ENCODE measurements around the gene HTATIP2.
"Not testable (repeated sequence)": the region's sequence is repeated elsewhere in the genome, so short reads cannot be mapped to it uniquely, and the experiment has no call there.

HTATIP2 gene

GRCh38 chr11:20363500-20364340 is at the start of gene HTATIP2:
Gene HTATIP2 (plus strand): TSS chr11:20363714. CDS start chr11:20364238, 524 bp downstream.
- peak; percentile 56 for DNase-seq (ENCODE audit: low read depth)

DNA sequence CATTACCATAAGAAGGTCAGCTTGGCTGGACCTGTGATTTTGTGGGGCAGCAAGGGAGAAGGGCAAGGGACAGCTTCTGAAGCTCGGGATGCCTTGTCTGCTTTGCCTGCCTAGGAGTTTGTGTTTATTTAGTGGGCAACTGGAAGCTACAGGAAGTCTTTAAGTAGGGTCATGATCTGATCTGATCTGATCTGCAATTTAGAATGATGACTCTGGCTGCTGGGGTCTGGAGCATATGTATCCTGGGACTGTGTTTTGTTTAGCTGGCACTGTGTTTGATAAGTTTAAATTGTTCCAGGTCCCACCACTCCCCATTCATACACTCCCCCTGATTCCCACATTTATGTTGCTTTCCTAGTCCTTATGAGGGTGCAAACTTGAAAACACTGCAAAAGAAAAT is 47.7 kb upstream of the HTATIP2 start:
- DNase-seq (ENCODE audit: low read depth) = no peak

DNA sequence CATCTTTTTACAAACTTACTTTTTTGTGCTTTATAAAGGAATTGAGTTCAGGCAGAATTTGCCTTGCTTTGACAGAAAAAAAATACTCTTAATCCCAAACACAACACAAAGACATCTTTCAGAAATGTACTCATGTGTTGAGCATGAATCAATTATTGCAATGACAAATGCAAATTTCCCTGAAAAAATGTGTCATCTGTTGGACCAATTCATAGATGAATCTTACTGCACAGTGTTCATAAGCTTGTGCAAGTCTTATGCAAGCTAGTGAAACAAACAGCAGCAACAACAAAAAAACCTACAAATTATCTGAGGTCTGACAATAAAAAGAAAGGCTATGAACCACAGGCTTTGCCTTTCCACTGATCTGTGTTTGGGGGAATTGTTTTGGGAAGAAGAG is 42.3 kb upstream of the HTATIP2 start:
- no peak for DNase-seq (ENCODE audit: low read depth)

DNA sequence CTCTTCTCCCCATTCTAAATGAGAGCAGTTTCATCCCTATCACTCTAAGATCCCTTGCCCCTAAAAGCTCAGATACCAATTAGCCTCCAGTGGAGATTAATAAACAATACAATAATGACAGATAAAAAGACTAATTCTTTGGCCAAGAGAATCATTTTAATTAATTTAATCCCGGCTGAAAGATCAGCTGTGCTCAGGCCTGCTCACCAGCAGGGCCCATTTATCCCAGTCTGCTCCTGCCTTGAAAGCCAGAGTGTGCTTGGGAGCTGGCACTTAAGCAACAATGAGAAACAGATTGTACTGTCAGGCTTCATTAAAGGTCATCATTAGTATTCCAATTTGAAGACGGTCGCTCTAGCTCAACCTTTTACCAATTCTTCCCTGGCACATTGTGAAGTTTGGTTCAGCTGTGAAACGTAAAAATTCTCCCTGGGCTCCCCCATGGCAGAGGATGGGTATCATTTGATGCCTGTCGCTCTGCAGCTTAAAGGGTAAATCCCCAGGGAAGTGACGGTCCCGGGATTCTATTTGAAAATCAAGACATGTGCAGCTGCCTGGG is 36.1 kb upstream of the HTATIP2 start:
- no peak for DNase-seq (ENCODE audit: low read depth)

DNA sequence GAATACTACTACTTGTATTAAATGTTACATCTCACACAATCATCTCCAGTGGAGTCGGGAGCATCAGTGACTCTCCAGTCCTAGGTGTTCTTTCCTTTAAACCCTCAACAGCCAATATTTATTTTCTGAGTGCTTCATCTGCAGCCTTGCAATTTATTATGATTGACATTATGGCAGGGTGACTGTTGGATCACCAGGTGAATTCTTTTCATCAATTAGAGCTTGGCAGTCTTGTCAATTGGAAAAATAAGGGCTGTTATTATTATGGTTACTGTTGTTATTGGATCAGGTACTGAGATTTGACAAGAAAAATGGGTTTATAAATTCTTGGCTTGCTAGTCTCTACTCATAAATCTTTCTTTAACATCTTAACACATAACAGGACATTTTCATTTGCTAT is 27.5 kb upstream of the HTATIP2 start:
- no peak for DNase-seq (ENCODE audit: low read depth)

DNA sequence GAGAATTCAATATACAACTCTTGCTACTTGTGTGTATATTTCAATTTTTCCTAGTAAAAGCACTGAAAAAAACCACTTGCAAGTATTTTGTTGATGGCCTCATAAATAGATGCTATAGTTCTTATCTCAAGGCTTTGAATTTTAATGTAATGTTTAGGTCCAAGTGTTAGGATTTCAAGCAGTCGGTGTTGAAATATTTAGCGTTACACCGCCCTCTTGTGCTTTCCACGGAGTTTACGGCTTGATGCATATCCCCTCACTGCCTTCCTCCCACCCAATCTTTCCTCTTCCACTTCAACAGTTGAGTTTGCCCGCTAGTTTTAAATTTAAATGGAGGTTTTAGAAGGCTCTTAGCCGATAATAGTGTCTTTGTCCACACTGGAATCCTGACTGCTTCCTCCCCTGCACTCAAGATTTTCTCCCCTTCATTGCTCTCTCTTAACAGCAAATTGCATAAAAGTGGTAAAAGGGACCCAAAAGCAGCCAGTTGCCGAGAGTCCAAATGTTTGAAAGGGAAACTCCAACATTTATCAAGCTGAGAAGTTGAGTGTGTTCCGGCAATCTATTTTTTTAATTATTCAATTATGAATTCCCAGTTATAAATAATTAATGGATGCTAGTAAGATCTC is 25.9 kb upstream of the HTATIP2 start:
- DNase-seq (ENCODE audit: low read depth) = no peak

- no peak for DNase-seq (ENCODE audit: low read depth)
Observed at GRCh38 chr11:20342347-20343141, 21.0 kb upstream of the HTATIP2 start.

DNA sequence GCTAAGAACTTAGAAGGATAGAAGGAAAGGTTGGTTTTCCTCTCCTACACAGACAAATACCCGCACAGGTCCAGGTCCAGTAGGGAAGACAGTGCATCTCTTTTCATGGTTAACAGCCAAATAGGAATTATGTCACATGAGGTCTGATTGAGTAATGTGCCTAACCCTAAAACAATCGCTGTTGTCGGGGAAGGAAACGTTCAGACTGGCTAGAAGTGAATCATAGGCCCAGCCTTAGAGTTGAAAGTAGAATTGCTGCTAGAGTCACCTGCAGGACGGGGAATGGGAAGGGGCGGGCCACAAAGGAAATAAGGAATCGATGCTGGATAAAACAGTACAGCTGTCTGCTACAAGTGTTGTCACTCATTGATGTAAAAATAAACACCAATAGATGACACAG is 12.4 kb upstream of the HTATIP2 start:
- no peak for DNase-seq (ENCODE audit: low read depth)

DNA sequence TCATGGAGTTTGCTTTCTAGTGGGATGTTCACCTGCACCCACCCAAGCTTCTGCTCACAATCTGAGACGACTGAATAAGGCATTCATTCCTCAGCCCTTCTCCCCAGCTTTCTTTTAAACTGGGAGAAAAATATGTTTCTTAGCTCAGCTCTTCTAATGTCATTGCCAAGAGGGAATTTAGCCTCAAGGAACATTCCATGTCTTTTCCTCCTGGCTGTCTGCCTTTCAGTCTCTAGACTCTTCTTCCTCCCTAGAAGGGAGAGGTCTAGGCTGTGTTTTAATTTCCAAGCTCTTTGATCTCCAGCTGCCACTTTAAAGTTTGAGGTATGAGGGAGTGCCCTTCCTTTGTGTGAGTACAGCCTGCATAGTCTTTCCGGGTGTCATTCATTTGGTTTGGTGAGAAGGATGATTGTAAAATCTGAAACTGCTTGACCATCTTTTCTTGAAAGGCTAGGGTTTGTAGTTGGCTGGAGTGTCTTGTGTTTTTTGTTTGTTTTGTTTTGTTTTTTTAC is 11.7 kb upstream of the HTATIP2 start:
- no peak for DNase-seq (ENCODE audit: low read depth)

DNA sequence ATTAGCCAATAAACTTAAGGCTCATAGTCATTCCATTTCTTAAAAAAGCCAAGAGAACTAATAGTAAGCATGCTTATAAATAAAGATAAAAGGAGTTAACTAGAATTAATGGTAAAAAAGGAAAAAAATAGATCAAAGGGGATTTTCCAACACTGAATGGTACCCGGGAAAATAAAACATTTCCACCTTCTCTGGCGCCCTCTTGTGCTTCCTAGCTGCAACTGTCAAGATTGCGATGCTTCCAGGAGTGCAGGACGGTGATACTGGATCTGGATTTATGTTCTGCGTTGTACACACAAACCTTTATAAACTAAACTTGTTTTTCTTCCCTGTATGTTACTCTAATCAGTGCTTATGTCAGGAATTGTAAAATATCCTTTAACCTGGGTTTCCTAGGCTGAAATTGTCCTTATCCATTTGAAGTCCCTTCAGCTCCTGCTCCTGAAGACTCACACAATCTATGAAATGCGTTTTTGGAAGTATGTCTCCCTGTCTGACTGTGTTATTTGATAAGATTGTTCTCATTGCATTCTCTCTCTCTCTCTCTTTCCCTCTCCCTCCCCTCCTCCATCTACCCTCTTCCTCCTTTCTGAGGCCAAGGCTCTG is 9.6 kb upstream of the HTATIP2 start:
- DNase-seq (ENCODE audit: low read depth) = no peak

DNA sequence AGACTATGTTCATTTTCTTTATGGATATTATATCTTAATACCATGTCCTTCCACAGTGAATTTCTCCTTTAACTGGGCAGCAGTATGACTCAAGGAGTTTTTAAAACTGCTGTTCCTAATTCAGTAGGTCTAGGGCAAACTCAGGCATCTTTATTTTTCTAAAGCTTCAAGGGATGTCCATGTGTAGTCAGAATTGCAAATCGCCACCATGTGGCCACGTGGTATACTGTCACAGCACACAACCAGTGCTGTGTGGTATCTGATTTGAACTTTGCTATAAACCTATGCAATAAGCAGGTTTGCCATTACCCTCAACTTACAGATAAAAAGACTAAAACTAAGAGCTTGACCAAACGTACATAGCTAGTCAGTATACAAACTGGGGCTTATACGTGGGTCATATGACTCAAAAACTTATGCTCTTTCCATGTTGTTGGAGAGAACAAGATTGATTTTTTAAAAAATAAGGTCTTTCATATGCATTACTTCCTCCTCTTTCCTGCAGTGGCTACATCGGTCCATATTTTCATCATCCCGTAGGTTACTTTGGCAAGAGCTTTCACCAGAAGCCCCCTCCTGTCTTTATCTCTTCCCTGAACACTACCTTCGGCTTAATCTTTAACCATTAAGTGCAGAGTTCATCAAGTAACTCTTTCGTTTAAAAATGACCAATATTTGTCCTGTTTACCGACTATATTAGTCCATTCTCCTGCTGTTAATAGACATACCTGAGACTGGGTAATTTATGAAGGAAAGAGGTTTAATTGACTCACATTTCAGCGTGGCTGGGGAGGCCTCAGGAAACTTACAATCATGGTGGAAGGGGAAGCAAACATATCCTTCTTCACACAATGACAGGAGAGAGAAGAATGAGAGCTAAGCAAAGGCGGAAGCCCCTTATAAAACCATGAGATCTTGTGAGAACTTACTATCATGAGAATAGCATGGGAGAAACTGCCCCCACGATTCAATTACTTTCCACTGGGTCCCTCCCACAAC is 8.0 kb upstream of the HTATIP2 start:
- no peak for DNase-seq (ENCODE audit: low read depth)

DNA sequence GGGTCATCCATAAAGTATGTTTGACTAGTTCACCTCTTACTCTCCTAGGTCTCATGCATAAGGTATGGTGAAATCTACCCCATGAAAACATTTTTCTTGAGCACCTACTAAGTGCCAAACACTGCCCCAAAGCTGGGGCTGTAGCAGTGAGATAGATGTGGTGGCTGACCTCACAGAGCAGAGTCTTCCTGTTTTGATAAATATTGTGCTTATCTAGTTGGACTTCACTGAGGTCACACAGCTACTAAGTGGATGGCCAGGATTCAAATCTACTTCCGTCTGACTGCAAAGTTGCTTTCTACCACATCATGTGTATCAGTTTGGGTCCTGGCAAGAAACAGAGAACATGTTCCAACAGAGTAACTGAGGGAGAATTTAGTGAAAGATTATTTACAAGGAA is 6.4 kb upstream of the HTATIP2 start:
- no peak for DNase-seq (ENCODE audit: low read depth)

GRCh38 chr11:20360650-20361049 is 2.9 kb upstream of the HTATIP2 start:
- DNase-seq (ENCODE audit: low read depth) = no peak

GRCh38 chr11:20362481-20362880 is 1.0 kb upstream of the HTATIP2 start:
- DNase-seq (ENCODE audit: low read depth) = no peak

DNA sequence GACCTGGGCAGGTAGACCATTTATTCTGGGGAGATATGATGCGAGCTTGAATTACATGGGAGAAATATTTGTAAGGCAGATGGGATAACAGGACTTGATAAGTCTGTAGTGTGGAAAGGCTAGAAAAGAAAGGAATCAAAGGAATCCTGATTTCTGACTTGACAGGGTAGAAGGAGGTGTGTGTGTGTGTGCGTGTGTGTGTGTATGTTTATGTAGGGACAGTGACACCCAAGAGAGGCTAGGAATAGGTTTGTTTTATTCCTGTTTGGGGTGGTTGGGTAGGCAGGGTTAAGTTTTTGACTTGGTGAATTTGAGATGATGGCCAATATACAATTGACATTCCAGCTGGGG is 390 bp upstream of the HTATIP2 start:
- DNase-seq (ENCODE audit: low read depth) = no peak

DNA sequence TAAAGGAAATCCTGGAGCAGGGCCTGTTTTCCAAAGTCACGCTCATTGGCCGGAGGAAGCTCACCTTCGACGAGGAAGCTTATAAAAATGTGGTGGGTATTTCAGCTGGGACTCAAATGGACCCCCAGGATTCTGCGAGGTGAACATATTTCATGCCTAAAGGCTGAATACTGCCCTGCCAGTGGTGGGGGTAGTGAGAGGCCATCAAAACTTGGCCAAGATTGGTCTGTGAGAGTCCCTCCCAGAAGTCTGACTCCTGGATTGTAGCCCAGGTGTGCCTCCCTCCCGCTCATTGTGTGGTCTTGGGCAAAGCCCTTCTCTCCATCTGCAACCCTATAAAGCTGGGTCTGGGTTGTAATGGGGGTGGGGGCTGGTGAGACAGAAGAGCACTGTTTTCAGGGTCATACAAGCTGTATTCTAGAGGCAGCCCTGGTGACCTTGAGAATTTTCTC is 853 bp downstream of the HTATIP2 start:
- DNase-seq (ENCODE audit: low read depth) = no peak

GRCh38 chr11:20365465-20365864 is 2.0 kb downstream of the HTATIP2 start:
- not testable (repeated sequence) for DNase-seq (ENCODE audit: low read depth)

DNA sequence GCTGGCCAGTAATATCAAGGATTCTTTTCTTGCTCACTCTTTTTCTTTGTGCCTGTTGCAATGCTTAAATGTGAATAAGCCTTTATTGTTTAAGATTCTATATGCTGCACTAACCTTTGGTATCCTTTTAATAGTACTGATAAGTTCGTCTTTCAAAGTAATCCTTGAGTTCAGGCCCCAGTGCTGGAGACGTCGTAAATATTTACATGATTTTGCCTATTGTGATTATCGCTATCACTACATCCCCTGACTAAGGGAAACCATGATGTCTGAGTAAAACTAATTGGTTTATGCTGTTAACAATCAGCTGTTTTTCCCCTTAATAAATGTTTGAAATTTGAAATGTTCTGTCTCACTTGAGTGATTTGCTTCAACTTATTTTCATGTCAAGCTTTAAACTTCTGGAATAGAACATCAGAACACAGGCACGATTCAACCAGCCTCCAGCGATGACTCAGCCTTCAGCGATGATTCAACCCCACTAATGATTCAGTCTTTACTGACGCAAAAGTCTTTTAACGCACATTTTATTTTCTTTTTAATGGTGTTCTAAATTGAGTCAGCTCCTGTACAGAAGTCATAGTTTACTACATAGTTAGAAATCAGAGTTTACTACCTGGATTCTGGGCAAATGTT is 3.9 kb downstream of the HTATIP2 start:
- peak; percentile 23 for DNase-seq (ENCODE audit: low read depth)

DNA sequence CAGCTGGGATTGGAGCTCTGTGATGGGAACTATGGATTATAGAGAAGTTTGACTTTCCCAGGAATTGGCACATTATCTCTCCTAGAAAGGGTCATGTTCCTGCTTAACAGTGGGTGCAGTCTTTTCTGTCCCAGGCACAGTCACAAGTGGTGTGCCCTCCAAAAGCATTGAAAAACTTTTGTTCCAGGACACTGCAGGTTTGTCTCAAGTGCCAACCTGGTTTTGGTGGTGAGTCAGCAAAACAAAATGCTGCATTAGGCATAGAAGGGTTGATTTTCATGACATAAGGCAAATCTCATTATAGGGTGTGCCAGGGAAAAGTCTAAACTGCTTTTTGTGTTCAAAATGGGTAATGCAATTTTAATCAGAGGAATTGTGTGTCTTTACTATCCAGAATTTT is 4.9 kb downstream of the HTATIP2 start:
- DNase-seq (ENCODE audit: low read depth) = no peak

DNA sequence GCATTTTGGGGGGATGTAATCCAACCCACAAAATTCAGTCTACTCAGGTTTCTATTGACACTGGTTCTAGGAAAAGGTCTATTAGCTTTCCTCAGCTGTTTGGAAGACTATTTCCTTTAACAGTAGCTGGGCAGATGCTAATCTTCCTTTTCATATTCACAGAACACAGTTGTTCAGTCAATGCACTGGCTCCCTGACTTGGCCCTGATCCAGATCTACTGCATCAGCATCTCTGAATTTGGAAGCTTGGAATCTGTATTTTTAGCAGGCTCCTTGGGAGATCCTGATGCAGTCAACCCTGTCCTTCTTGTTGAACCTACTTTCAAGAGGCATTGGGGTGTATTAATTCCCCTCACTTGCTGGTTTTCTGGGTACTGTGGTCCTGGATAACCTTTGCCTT is 6.3 kb downstream of the HTATIP2 start:
- no peak for DNase-seq (ENCODE audit: low read depth)
